Measurements from ENCODE around the gene SDC1.
"Not testable (repeated sequence)": the region's sequence is repeated elsewhere in the genome, so short reads cannot be mapped to it uniquely, and the experiment has no call there.

The SDC1 gene

GRCh38 chr2:20201671-20202070 is 23.3 kb downstream of the SDC1 start:
- CTCF ChIA-PET, result no interaction called here
- no peak for DNase-seq
- Mint-ChIP-seq H3K4me1 (no peaks in the 10 kb centered on the region), H3K9me3 (no peaks in the 10 kb centered on the region), H3K36me3 (no peaks in the 10 kb centered on the region), H3K27ac (no peak overlapping the region), H3K27me3 (peaks cover 4% of the 10 kb centered on the region), H3K4me3 (no peak overlapping the region)

- no peaks in the 10 kb centered on the region for H3K4me1 Mint-ChIP-seq
- no peaks in the 10 kb centered on the region for H3K36me3 Mint-ChIP-seq
- no peaks in the 10 kb centered on the region for H3K9me3 Mint-ChIP-seq
- H3K27me3 Mint-ChIP-seq, result peaks cover 4% of the 10 kb centered on the region
- H3K4me3 Mint-ChIP-seq, result no peak overlapping the region
- CTCF ChIA-PET, result no interaction called here
- no peak overlapping the region for H3K27ac Mint-ChIP-seq
- no peak for DNase-seq
These were observed 24.0 kb downstream of the SDC1 start for GRCh38 chr2:20200697-20201555.

GRCh38 chr2:20199633-20200270 is 25.2 kb downstream of the SDC1 start:
- Mint-ChIP-seq H3K4me3 (no peak overlapping the region), H3K27me3 (peaks cover 4% of the 10 kb centered on the region), H3K27ac (no peak overlapping the region), H3K36me3 (no peaks in the 10 kb centered on the region), H3K9me3 (no peaks in the 10 kb centered on the region), H3K4me1 (no peaks in the 10 kb centered on the region)
- no peak for DNase-seq
- CTCF ChIA-PET, result no interaction called here

- CTCF ChIA-PET, result no interaction called here
- no peak overlapping the region for H3K4me3 Mint-ChIP-seq
- no peak for DNase-seq
- no peak overlapping the region for H3K27ac Mint-ChIP-seq
- H3K36me3 Mint-ChIP-seq, result no peaks in the 10 kb centered on the region
- peaks cover 4% of the 10 kb centered on the region for H3K27me3 Mint-ChIP-seq
- no peaks in the 10 kb centered on the region for H3K4me1 Mint-ChIP-seq
- no peaks in the 10 kb centered on the region for H3K9me3 Mint-ChIP-seq
These were observed 25.9 kb downstream of the SDC1 start for GRCh38 chr2:20198796-20199632.

- DNase-seq, result no peak
- H3K9me3 Mint-ChIP-seq, result no peaks in the 10 kb centered on the region
- H3K27me3 Mint-ChIP-seq, result peaks cover 4% of the 10 kb centered on the region
- no peaks in the 10 kb centered on the region for H3K36me3 Mint-ChIP-seq
- no peaks in the 10 kb centered on the region for H3K4me1 Mint-ChIP-seq
- CTCF ChIA-PET, result no interaction called here
- H3K27ac Mint-ChIP-seq, result no peak overlapping the region
- H3K4me3 Mint-ChIP-seq, result no peak overlapping the region
These were observed 26.9 kb downstream of the SDC1 start for GRCh38 chr2:20198001-20198400.

GRCh38 chr2:20197192-20197591 is 27.7 kb downstream of the SDC1 start:
- Mint-ChIP-seq H3K27me3 (peaks cover 4% of the 10 kb centered on the region), H3K4me1 (no peaks in the 10 kb centered on the region), H3K36me3 (no peaks in the 10 kb centered on the region), H3K9me3 (no peaks in the 10 kb centered on the region), H3K4me3 (no peak overlapping the region), H3K27ac (no peak overlapping the region)
- CTCF ChIA-PET, result no interaction called here
- no peak for DNase-seq

GRCh38 chr2:20196657-20197161 is 28.2 kb downstream of the SDC1 start:
- CTCF ChIA-PET, result no interaction called here
- Mint-ChIP-seq H3K27ac (no peak overlapping the region), H3K27me3 (peaks cover 4% of the 10 kb centered on the region), H3K9me3 (no peaks in the 10 kb centered on the region), H3K4me3 (no peak overlapping the region), H3K36me3 (no peaks in the 10 kb centered on the region), H3K4me1 (no peaks in the 10 kb centered on the region)
- no peak for DNase-seq

- H3K27me3 Mint-ChIP-seq, result peaks cover 4% of the 10 kb centered on the region
- no peaks in the 10 kb centered on the region for H3K4me1 Mint-ChIP-seq
- H3K27ac Mint-ChIP-seq, result no peak overlapping the region
- H3K36me3 Mint-ChIP-seq, result no peaks in the 10 kb centered on the region
- no peak overlapping the region for H3K4me3 Mint-ChIP-seq
- no peak for DNase-seq
- CTCF ChIA-PET, result no interaction called here
- no peaks in the 10 kb centered on the region for H3K9me3 Mint-ChIP-seq
These were observed 28.8 kb downstream of the SDC1 start for GRCh38 chr2:20196053-20196656.

GRCh38 chr2:20195431-20196033 is 29.4 kb downstream of the SDC1 start:
- no peaks in the 10 kb centered on the region for H3K9me3 Mint-ChIP-seq
- H3K36me3 Mint-ChIP-seq, result no peaks in the 10 kb centered on the region
- no peak for DNase-seq
- no peak overlapping the region for H3K27ac Mint-ChIP-seq
- CTCF ChIA-PET, result no interaction called here
- no peaks in the 10 kb centered on the region for H3K4me1 Mint-ChIP-seq
- no peak overlapping the region for H3K4me3 Mint-ChIP-seq
- H3K27me3 Mint-ChIP-seq, result peaks cover 4% of the 10 kb centered on the region

GRCh38 chr2:20195016-20195411 is 29.9 kb downstream of the SDC1 start:
- H3K36me3 Mint-ChIP-seq, H3K9me3 Mint-ChIP-seq, CTCF ChIA-PET, H3K4me1 Mint-ChIP-seq, DNase-seq, H3K4me3 Mint-ChIP-seq, H3K27ac Mint-ChIP-seq, H3K27me3 Mint-ChIP-seq: not testable (repeated sequence)

GRCh38 chr2:20194097-20195015 is 30.6 kb downstream of the SDC1 start:
- CTCF ChIA-PET, result no interaction called here
- Mint-ChIP-seq H3K27ac (no peak overlapping the region), H3K4me3 (no peak overlapping the region), H3K4me1 (no peaks in the 10 kb centered on the region), H3K27me3 (peaks cover 4% of the 10 kb centered on the region), H3K9me3 (no peaks in the 10 kb centered on the region), H3K36me3 (no peaks in the 10 kb centered on the region)
- DNase-seq, result no peak

- Mint-ChIP-seq H3K4me1 (no peaks in the 10 kb centered on the region), H3K4me3 (no peak overlapping the region), H3K36me3 (no peaks in the 10 kb centered on the region), H3K27ac (no peak overlapping the region), H3K27me3 (peaks cover 3% of the 10 kb centered on the region), H3K9me3 (no peaks in the 10 kb centered on the region)
- DNase-seq, result no peak
- CTCF ChIA-PET, result no interaction called here
These were observed 31.7 kb downstream of the SDC1 start for GRCh38 chr2:20193185-20193584.

- no peak overlapping the region for H3K4me3 Mint-ChIP-seq
- H3K4me1 Mint-ChIP-seq, result no peaks in the 10 kb centered on the region
- CTCF ChIA-PET, result no interaction called here
- no peaks in the 10 kb centered on the region for H3K9me3 Mint-ChIP-seq
- H3K36me3 Mint-ChIP-seq, result no peaks in the 10 kb centered on the region
- DNase-seq, result no peak
- H3K27me3 Mint-ChIP-seq, result no peaks in the 10 kb centered on the region
- no peak overlapping the region for H3K27ac Mint-ChIP-seq
These were observed 32.1 kb downstream of the SDC1 start for GRCh38 chr2:20192781-20193180.
